ENCODE measurements around the gene STXBP5L. TPM values are rescaled to one million over a fixed set of nuclear protein-coding genes. Genes with fewer than 3 reads are reported as not detected.

Gene STXBP5L
- 5.8 to 5.9 TPM (median 5.8 TPM) in 3 replicates for total RNA-seq (2021)
- percentile 56 among the genes with signal in this experiment for Bru-seq, nascent RNA
- long read RNA-seq, experiment 1, partial matches to known transcripts = 3 of 12 reads
- long read RNA-seq, experiment 1, other reads (novel, unspliced or antisense) = 6 of 12 reads
- long read RNA-seq, experiment 2, partial matches to known transcripts = 2 of 10 reads
- long read RNA-seq, experiment 2, other reads (novel, unspliced or antisense) = 8 of 10 reads
- long read RNA-seq, experiment 3, partial matches to known transcripts = 4 of 8 reads
- long read RNA-seq, experiment 3, other reads (novel, unspliced or antisense) = 4 of 8 reads

DNA sequence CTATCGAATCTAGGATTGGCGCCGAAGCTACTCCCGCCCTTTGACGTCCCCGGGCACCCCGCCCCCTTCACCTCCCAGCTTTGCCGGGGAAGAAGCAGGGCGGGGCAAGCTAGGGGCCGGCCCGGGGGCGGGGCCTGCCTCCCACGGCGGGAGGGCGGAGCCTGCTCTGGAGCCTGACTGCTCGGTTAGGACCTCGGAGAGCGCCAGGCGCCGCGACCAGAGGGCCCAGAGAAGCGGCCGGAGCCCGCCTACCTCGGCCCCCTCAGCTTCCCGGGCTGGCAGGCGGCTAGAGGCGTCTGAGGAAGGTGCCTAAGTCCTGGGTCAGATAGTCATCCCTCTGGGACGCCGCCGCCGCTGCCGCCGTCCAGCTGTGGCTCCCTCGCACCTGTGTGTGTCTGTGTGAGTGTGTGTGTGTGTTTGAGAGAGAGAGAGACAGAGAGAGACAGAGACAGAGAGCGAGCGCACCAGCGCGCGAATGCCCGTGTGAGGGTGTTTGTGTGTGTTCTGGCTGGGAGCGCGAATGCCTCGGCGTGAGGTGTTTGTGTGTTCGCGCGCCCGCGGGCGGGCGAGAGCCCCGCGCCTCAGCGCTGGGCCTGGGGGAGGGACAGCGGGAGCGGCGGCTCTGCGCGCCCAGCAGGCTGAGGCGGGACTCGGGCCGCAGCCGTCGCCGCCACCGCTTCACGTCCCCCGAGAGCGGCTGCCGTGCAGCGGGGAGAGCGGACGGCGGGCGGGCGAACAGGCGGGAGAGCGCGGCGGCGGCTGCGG lies at the start of gene STXBP5L:
STXBP5L (plus strand) TSS at position 176 of the 765 bp plus-strand sequence. CDS start 1,374 bp downstream, outside the sequence.
- H3K27me3 Mint-ChIP-seq (ENCODE audit: low read depth) = peaks cover 3% of the 10 kb centered on the region; the same call in 1 of the 2 replicates
- ChIA-PET CTCF (interaction anchor here (0.8 to 1.3 kb wide), 6 partner anchors 15 to 349 kb away, joined by 3 to 6 read pairs (median 4); no protein-coding TSS in a partner anchor), POLR2A (interaction anchor here (0.5 to 1.2 kb wide), 6 partner anchors 84 to 641 kb away, joined by 3 to 11 read pairs (median 4); partner anchors contain the start of gene NDUFB4)
- peaks cover 4% of the 10 kb centered on the region; the same call in 1 of the 2 replicates for H3K36me3 Mint-ChIP-seq
- H3K9me3 Mint-ChIP-seq = peaks cover 5% of the 10 kb centered on the region
- peaks cover 11% of the 10 kb centered on the region for H3K4me1 Mint-ChIP-seq
- H3K27ac Mint-ChIP-seq = peak within 1 kb of the TSS; percentile 97
- ATAC-seq = peak; percentile 7
- DNase-seq (ENCODE audit: low spot score) = peak; percentile 99
- peak within 1 kb of the TSS; percentile 91 for H3K4me3 Mint-ChIP-seq
- TF ChIP-seq, protein P1, sequence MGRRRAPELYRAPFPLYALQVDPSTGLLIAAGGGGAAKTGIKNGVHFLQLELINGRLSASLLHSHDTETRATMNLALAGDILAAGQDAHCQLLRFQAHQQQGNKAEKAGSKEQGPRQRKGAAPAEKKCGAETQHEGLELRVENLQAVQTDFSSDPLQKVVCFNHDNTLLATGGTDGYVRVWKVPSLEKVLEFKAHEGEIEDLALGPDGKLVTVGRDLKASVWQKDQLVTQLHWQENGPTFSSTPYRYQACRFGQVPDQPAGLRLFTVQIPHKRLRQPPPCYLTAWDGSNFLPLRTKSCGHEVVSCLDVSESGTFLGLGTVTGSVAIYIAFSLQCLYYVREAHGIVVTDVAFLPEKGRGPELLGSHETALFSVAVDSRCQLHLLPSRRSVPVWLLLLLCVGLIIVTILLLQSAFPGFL (CRISPR knock-in tag; IDR thresholded peaks at IDR 0.05; ENCODE audit: borderline replicate concordance) = no peak
- TF ChIP-seq, protein P2, sequence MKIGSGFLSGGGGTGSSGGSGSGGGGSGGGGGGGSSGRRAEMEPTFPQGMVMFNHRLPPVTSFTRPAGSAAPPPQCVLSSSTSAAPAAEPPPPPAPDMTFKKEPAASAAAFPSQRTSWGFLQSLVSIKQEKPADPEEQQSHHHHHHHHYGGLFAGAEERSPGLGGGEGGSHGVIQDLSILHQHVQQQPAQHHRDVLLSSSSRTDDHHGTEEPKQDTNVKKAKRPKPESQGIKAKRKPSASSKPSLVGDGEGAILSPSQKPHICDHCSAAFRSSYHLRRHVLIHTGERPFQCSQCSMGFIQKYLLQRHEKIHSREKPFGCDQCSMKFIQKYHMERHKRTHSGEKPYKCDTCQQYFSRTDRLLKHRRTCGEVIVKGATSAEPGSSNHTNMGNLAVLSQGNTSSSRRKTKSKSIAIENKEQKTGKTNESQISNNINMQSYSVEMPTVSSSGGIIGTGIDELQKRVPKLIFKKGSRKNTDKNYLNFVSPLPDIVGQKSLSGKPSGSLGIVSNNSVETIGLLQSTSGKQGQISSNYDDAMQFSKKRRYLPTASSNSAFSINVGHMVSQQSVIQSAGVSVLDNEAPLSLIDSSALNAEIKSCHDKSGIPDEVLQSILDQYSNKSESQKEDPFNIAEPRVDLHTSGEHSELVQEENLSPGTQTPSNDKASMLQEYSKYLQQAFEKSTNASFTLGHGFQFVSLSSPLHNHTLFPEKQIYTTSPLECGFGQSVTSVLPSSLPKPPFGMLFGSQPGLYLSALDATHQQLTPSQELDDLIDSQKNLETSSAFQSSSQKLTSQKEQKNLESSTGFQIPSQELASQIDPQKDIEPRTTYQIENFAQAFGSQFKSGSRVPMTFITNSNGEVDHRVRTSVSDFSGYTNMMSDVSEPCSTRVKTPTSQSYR (CRISPR knock-in tag; IDR thresholded peaks at IDR 0.05) = peak; percentile 35; the same call in 1 of the 2 replicates
- peak; percentile 82 for TF ChIP-seq CREB1 (CRISPR knock-in tag; IDR thresholded peaks at IDR 0.05)
- TF ChIP-seq, protein P3, sequence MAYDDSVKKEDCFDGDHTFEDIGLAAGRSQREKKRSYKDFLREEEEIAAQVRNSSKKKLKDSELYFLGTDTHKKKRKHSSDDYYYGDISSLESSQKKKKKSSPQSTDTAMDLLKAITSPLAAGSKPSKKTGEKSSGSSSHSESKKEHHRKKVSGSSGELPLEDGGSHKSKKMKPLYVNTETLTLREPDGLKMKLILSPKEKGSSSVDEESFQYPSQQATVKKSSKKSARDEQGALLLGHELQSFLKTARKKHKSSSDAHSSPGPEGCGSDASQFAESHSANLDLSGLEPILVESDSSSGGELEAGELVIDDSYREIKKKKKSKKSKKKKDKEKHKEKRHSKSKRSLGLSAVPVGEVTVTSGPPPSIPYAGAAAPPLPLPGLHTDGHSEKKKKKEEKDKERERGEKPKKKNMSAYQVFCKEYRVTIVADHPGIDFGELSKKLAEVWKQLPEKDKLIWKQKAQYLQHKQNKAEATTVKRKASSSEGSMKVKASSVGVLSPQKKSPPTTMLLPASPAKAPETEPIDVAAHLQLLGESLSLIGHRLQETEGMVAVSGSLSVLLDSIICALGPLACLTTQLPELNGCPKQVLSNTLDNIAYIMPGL (CRISPR knock-in tag; IDR thresholded peaks at IDR 0.05) = peak; percentile 27; the same call in 1 of the 2 replicates
- TF ChIP-seq, protein P4, sequence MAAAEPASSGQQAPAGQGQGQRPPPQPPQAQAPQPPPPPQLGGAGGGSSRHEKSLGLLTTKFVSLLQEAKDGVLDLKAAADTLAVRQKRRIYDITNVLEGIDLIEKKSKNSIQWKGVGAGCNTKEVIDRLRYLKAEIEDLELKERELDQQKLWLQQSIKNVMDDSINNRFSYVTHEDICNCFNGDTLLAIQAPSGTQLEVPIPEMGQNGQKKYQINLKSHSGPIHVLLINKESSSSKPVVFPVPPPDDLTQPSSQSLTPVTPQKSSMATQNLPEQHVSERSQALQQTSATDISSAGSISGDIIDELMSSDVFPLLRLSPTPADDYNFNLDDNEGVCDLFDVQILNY (CRISPR knock-in tag; IDR thresholded peaks at IDR 0.05) = 0 out of 2 replicates have a peak, but pooled peaks have one; percentile 15
- TF ChIP-seq, protein P5, sequence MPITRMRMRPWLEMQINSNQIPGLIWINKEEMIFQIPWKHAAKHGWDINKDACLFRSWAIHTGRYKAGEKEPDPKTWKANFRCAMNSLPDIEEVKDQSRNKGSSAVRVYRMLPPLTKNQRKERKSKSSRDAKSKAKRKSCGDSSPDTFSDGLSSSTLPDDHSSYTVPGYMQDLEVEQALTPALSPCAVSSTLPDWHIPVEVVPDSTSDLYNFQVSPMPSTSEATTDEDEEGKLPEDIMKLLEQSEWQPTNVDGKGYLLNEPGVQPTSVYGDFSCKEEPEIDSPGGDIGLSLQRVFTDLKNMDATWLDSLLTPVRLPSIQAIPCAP (CRISPR knock-in tag; IDR thresholded peaks at IDR 0.05) = 0 out of 2 replicates have a peak, but pooled peaks have one; percentile 48
- peak; percentile 40 for TF ChIP-seq NFYB (CRISPR knock-in tag; conservative IDR thresholded peaks at IDR 0.05; ENCODE audit: low read depth)
- TF ChIP-seq, protein P6, sequence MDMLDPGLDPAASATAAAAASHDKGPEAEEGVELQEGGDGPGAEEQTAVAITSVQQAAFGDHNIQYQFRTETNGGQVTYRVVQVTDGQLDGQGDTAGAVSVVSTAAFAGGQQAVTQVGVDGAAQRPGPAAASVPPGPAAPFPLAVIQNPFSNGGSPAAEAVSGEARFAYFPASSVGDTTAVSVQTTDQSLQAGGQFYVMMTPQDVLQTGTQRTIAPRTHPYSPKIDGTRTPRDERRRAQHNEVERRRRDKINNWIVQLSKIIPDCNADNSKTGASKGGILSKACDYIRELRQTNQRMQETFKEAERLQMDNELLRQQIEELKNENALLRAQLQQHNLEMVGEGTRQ (CRISPR knock-in tag; IDR thresholded peaks at IDR 0.05) = peak; percentile 13; the same call in 1 of the 2 replicates
- TF ChIP-seq, protein P7, sequence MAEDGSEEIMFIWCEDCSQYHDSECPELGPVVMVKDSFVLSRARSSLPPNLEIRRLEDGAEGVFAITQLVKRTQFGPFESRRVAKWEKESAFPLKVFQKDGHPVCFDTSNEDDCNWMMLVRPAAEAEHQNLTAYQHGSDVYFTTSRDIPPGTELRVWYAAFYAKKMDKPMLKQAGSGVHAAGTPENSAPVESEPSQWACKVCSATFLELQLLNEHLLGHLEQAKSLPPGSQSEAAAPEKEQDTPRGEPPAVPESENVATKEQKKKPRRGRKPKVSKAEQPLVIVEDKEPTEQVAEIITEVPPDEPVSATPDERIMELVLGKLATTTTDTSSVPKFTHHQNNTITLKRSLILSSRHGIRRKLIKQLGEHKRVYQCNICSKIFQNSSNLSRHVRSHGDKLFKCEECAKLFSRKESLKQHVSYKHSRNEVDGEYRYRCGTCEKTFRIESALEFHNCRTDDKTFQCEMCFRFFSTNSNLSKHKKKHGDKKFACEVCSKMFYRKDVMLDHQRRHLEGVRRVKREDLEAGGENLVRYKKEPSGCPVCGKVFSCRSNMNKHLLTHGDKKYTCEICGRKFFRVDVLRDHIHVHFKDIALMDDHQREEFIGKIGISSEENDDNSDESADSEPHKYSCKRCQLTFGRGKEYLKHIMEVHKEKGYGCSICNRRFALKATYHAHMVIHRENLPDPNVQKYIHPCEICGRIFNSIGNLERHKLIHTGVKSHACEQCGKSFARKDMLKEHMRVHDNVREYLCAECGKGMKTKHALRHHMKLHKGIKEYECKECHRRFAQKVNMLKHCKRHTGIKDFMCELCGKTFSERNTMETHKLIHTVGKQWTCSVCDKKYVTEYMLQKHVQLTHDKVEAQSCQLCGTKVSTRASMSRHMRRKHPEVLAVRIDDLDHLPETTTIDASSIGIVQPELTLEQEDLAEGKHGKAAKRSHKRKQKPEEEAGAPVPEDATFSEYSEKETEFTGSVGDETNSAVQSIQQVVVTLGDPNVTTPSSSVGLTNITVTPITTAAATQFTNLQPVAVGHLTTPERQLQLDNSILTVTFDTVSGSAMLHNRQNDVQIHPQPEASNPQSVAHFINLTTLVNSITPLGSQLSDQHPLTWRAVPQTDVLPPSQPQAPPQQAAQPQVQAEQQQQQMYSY (CRISPR knock-in tag; IDR thresholded peaks at IDR 0.05) = 0 out of 2 replicates have a peak, but pooled peaks have one; percentile 13
- 0 out of 2 replicates have a peak, but pooled peaks have one; percentile 45 for TF ChIP-seq EMX1 (CRISPR knock-in tag; IDR thresholded peaks at IDR 0.05)
- TF ChIP-seq, protein P8, sequence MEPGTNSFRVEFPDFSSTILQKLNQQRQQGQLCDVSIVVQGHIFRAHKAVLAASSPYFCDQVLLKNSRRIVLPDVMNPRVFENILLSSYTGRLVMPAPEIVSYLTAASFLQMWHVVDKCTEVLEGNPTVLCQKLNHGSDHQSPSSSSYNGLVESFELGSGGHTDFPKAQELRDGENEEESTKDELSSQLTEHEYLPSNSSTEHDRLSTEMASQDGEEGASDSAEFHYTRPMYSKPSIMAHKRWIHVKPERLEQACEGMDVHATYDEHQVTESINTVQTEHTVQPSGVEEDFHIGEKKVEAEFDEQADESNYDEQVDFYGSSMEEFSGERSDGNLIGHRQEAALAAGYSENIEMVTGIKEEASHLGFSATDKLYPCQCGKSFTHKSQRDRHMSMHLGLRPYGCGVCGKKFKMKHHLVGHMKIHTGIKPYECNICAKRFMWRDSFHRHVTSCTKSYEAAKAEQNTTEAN (CRISPR knock-in tag; IDR thresholded peaks at IDR 0.05) = peak; percentile 70; the same call in 1 of the 2 replicates
- TF ChIP-seq, protein P9, sequence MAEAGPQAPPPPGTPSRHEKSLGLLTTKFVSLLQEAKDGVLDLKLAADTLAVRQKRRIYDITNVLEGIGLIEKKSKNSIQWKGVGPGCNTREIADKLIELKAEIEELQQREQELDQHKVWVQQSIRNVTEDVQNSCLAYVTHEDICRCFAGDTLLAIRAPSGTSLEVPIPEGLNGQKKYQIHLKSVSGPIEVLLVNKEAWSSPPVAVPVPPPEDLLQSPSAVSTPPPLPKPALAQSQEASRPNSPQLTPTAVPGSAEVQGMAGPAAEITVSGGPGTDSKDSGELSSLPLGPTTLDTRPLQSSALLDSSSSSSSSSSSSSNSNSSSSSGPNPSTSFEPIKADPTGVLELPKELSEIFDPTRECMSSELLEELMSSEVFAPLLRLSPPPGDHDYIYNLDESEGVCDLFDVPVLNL (CRISPR knock-in tag; IDR thresholded peaks at IDR 0.05; ENCODE audit: borderline replicate concordance, low read depth) = 0 out of 2 replicates have a peak, but pooled peaks have one; percentile 52
- TF ChIP-seq, protein P10, sequence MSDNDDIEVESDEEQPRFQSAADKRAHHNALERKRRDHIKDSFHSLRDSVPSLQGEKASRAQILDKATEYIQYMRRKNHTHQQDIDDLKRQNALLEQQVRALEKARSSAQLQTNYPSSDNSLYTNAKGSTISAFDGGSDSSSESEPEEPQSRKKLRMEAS (CRISPR knock-in tag; IDR thresholded peaks at IDR 0.05) = no peak
- TF ChIP-seq ESRRA (CRISPR knock-in tag; IDR thresholded peaks at IDR 0.05; ENCODE audit: borderline replicate concordance) = peak; percentile 65; the same call in 1 of the 2 replicates
- TF ChIP-seq GTF2I (CRISPR knock-in tag; conservative IDR thresholded peaks at IDR 0.05) = 0 out of 2 replicates have a peak, but pooled peaks have one; percentile 69
- TF ChIP-seq, protein P11, sequence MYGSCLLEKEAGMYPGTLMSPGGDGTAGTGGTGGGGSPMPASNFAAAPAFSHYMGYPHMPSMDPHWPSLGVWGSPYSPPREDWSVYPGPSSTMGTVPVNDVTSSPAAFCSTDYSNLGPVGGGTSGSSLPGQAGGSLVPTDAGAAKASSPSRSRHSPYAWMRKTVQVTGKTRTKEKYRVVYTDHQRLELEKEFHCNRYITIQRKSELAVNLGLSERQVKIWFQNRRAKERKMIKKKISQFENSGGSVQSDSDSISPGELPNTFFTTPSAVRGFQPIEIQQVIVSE (CRISPR knock-in tag; IDR thresholded peaks at IDR 0.05; ENCODE audit: borderline replicate concordance) = no peak

All from WTC11 (cell line).